HFFc6 (cell line): ENCODE data around the gene OLA1. TPM values are rescaled to one million over a fixed set of nuclear protein-coding genes. Genes with fewer than 3 reads are reported as not detected.

Experiments
- DNase-seq: peaks from one replicate; pipeline ENCODE4 v3.0.0-alpha.2; 2018
- H3K27ac Mint-ChIP-seq: 2 replicates; pipeline ENCODE4 v1.8.0; 2020; ENCODE audit warnings: mild to moderate bottlenecking, mixed read lengths
- H3K27me3 Mint-ChIP-seq: 2 replicates; pipeline ENCODE4 v1.8.0; 2021; ENCODE audit warnings: mild to moderate bottlenecking, moderate library complexity, mixed read lengths; ENCODE audit not compliant: insufficient read depth
- H3K36me3 Mint-ChIP-seq: 2 replicates; pipeline ENCODE4 v1.8.0; 2021; ENCODE audit warnings: low read depth, mixed read lengths
- H3K4me1 Mint-ChIP-seq: 2 replicates; pipeline ENCODE4 v1.8.0; 2020; ENCODE audit warnings: low read depth, mixed read lengths
- H3K4me3 Mint-ChIP-seq: 2 replicates; pipeline ENCODE4 v1.8.0; 2020; ENCODE audit warnings: mild to moderate bottlenecking, moderate library complexity, mixed read lengths
- H3K9me3 Mint-ChIP-seq: 2 replicates; pipeline ENCODE4 v1.8.0; 2020; ENCODE audit warnings: mild to moderate bottlenecking, mixed read lengths
- CTCF ChIP-seq: fragments of 200-600 bp; sonication (generic); IDR thresholded peaks from 2 replicates; pipeline ENCODE4 v1.5.0; 2021; ENCODE audit warnings: antibody characterized with exemption, mild to moderate bottlenecking
- total RNA-seq, 6 experiments: library from RNA; stranded (reverse); fragmentation: NEBNext Ultra II Directional; extraction: Animal tissue kit (Norgen Biotek cat#: 25700); gene quantifications; 2 replicates in 1 of 6; 3 replicates in 5 of 6; pipeline ENCODE4 v1.2.3, GENCODE V29; 2021

OLA1 gene
- total RNA-seq, 6 experiments from 2014 or later = 105 to 123 (median 106) TPM

GRCh38 chr2:174051068-174051467, 197.3 kb downstream of the OLA1 start:
- Mint-ChIP-seq H3K4me1 (peaks cover 31% of the 10 kb centered on the region), H3K4me3 (peak overlapping the region; percentile 79; the same call in 1 of the 2 replicates), H3K36me3 (0 out of 2 replicates have a peak, but pooled peaks cover 7% of the 10 kb centered on the region), H3K27ac (peak overlapping the region; percentile 83), H3K9me3 (no peaks in the 10 kb centered on the region), H3K27me3 (peaks cover 5% of the 10 kb centered on the region; the same call in 1 of the 2 replicates)
- TF ChIP-seq CTCF = no peak
- DNase-seq = no peak

- H3K9me3 Mint-ChIP-seq = no peaks in the 10 kb centered on the region
- peaks cover 31% of the 10 kb centered on the region for H3K4me1 Mint-ChIP-seq
- H3K4me3 Mint-ChIP-seq = no peak overlapping the region
- H3K36me3 Mint-ChIP-seq = no peaks in the 10 kb centered on the region
- no peak for DNase-seq
- no peak for TF ChIP-seq CTCF
- H3K27me3 Mint-ChIP-seq = peaks cover 5% of the 10 kb centered on the region; the same call in 1 of the 2 replicates
- H3K27ac Mint-ChIP-seq = no peak overlapping the region
Observed at GRCh38 chr2:174049895-174050294, 198.4 kb downstream of the OLA1 start.

GRCh38 chr2:174048243-174048642, 200.1 kb downstream of the OLA1 start:
- no peak for DNase-seq
- H3K36me3 Mint-ChIP-seq = no peaks in the 10 kb centered on the region
- H3K4me1 Mint-ChIP-seq = peaks cover 31% of the 10 kb centered on the region
- no peaks in the 10 kb centered on the region for H3K9me3 Mint-ChIP-seq
- H3K27me3 Mint-ChIP-seq = peaks cover 5% of the 10 kb centered on the region; the same call in 1 of the 2 replicates
- no peak overlapping the region for H3K27ac Mint-ChIP-seq
- TF ChIP-seq CTCF = no peak
- no peak overlapping the region for H3K4me3 Mint-ChIP-seq

- no peak for TF ChIP-seq CTCF
- H3K4me3 Mint-ChIP-seq = no peak overlapping the region
- DNase-seq = no peak
- no peak overlapping the region for H3K27ac Mint-ChIP-seq
- no peaks in the 10 kb centered on the region for H3K36me3 Mint-ChIP-seq
- H3K27me3 Mint-ChIP-seq = peaks cover 5% of the 10 kb centered on the region; the same call in 1 of the 2 replicates
- no peaks in the 10 kb centered on the region for H3K9me3 Mint-ChIP-seq
- H3K4me1 Mint-ChIP-seq = peaks cover 27% of the 10 kb centered on the region
Observed at GRCh38 chr2:174047746-174048145, 200.6 kb downstream of the OLA1 start.

GRCh38 chr2:174046172-174046571, 202.2 kb downstream of the OLA1 start:
- no peak overlapping the region for H3K4me3 Mint-ChIP-seq
- peaks cover 11% of the 10 kb centered on the region for H3K4me1 Mint-ChIP-seq
- no peaks in the 10 kb centered on the region for H3K36me3 Mint-ChIP-seq
- no peak for DNase-seq
- TF ChIP-seq CTCF = no peak
- H3K9me3 Mint-ChIP-seq = no peaks in the 10 kb centered on the region
- H3K27me3 Mint-ChIP-seq = peaks cover 5% of the 10 kb centered on the region; the same call in 1 of the 2 replicates
- H3K27ac Mint-ChIP-seq = no peak overlapping the region

GRCh38 chr2:174044556-174044955, 203.8 kb downstream of the OLA1 start:
- H3K4me3 Mint-ChIP-seq = no peak overlapping the region
- H3K27me3 Mint-ChIP-seq = peaks cover 5% of the 10 kb centered on the region; the same call in 1 of the 2 replicates
- H3K27ac Mint-ChIP-seq = no peak overlapping the region
- H3K4me1 Mint-ChIP-seq = peaks cover 7% of the 10 kb centered on the region
- DNase-seq = no peak
- TF ChIP-seq CTCF = no peak
- no peaks in the 10 kb centered on the region for H3K36me3 Mint-ChIP-seq
- H3K9me3 Mint-ChIP-seq = no peaks in the 10 kb centered on the region
